NOMO-1 treated with DMSO at 0.1 percent for 48 hours (cell line): Measurements from ENCODE around the gene MEIOC.
A peak's percentile ranks its signal among the peaks of the same experiment; 100 is the strongest.

ENCODE experiments used
- DNase-seq: peaks from one replicate; lab custom pipeline; 2025; ENCODE audit not compliant: unreplicated experiment; lab: John Stamatoyannopoulos, UW

MEIOC gene

GRCh38 chr17:44707755-44708400, 51.6 kb downstream of the MEIOC start:
- DNase-seq, result peak; percentile 3

GRCh38 chr17:44708401-44709263, 52.4 kb downstream of the MEIOC start, which contains the start of gene DBF4B:
Gene DBF4B (plus strand): TSS chr17:44708665. CDS start chr17:44708821, 156 bp downstream.
- peak; percentile 84 for DNase-seq

- no peak for DNase-seq
Observed at GRCh38 chr17:44719444-44719843, 63.2 kb downstream of the MEIOC start.

- no peak for DNase-seq
Observed at GRCh38 chr17:44722254-44722653, 66.0 kb downstream of the MEIOC start.
